K562 (cell line): Measurements from ENCODE around the gene CACNA1C. TPM values are rescaled to one million over a fixed set of nuclear protein-coding genes. Genes with fewer than 3 reads are reported as not detected.

ENCODE experiments used
- ATAC-seq: fragments of 200-7000 bp; cut with Tn5 transposase; 3 replicates; pipeline ENCODE4 v1.9.1; 2020; ENCODE audit warnings: moderate library complexity
- BruUV-seq: library from RNA; stranded (reverse); fragments of 400-500 nt; replicated peaks from 2 replicates; lab custom pipeline; 2021; lab: Mats Ljungman, UMichigan
- CTCF ChIA-PET: fragments of 300-600 bp; formaldehyde crosslinking; extraction: SDS; loops from one replicate; lab custom pipeline; 2021; ENCODE audit warnings: low intra/inter-chr PET ratio; lab: Yijun Ruan, JAX
- POLR2A ChIA-PET: fragments of 300-600, 350-650 bp; sonication (Branson Sonifier 250); formaldehyde crosslinking; extraction: SDS; loops from one replicate; lab custom pipeline; 2021; ENCODE audit warnings: antibody characterized with exemption, inconsistent platforms; lab: Yijun Ruan, JAX
- DNase-seq, 4 experiments: peaks; one replicate each; pipeline versions ENCODE4 v3.0.0 to v3.0.0-alpha.2; 2011 to 2018; ENCODE audit warnings: low spot score in 3 of 4, mixed read lengths in 3 of 4; ENCODE audit errors: extremely low read depth in 1 of 4
- FAIRE-seq: peaks from 2 replicates; lab custom pipeline; 2011; peaks lifted over from hg19 to GRCh38; lab: Jason Lieb, UNC
- H2AFZ ChIP-seq: 2 replicates; pipeline ENCODE4 v1.6.0; 2011; ENCODE audit warnings: low read depth, low read length, control low read depth, inconsistent platforms
- H3K27ac ChIP-seq: fragments of 200-600 bp; 3 replicates; pipeline ENCODE4 v1.8.0; 2011; ENCODE audit warnings: low read depth, mild to moderate bottlenecking, control low read depth, inconsistent platforms, low read length, moderate library complexity, mixed read lengths; ENCODE audit errors: extremely low read depth
- H3K27me3 ChIP-seq, 2 experiments: fragments of 300-600 bp in 1 of 2; 2 replicates in 1 of 2; 3 replicates in 1 of 2; pipeline versions ENCODE4 v1.6.0 to v1.8.0; 2011; ENCODE audit warnings: inconsistent platforms in 2 of 2, low read length in 2 of 2, mild to moderate bottlenecking in 1 of 2, mixed read lengths in 1 of 2, moderate library complexity in 1 of 2; ENCODE audit not compliant: control insufficient read depth in 2 of 2, insufficient read depth in 2 of 2
- H3K36me3 ChIP-seq: fragments of 300-600 bp; 3 replicates; pipeline ENCODE4 v1.8.0; 2011; ENCODE audit warnings: mild to moderate bottlenecking, low read length, inconsistent platforms; ENCODE audit not compliant: control insufficient read depth, insufficient read depth
- H3K4me1 ChIP-seq, 2 experiments: fragments of 200-600 bp in 1 of 2; replicated peaks in 1 of 2; 2 replicates in 1 of 2; 3 replicates in 1 of 2; pipeline versions ENCODE4 v1.5.1 to v1.8.0; 2011; ENCODE audit warnings: inconsistent platforms in 2 of 2, low read length in 2 of 2, mild to moderate bottlenecking in 1 of 2, mixed read lengths in 1 of 2, moderate library complexity in 1 of 2; ENCODE audit not compliant: control insufficient read depth in 2 of 2, insufficient read depth in 2 of 2
- H3K4me2 ChIP-seq: 2 replicates; pipeline ENCODE4 v1.6.1; 2011; ENCODE audit warnings: low read length, control low read depth, inconsistent platforms, mixed read lengths; ENCODE audit not compliant: insufficient read depth
- H3K4me3 ChIP-seq: fragments of 200-600 bp; sonication (generic), shearing (Covaris generic); 2 replicates; pipeline ENCODE4 v1.5.1; 2016; ENCODE audit warnings: control low read depth, inconsistent platforms
- H3K79me2 ChIP-seq: fragments of 200-600 bp; 3 replicates; pipeline ENCODE4 v1.8.0; 2011; ENCODE audit warnings: low read length, inconsistent platforms; ENCODE audit not compliant: control insufficient read depth, insufficient read depth
- H3K9ac ChIP-seq, 2 experiments: 2 replicates each; pipeline versions ENCODE4 v1.6.0 to v1.6.1; 2011; ENCODE audit warnings: low read depth in 2 of 2, low read length in 2 of 2, control low read depth in 1 of 2, inconsistent platforms in 1 of 2, mild to moderate bottlenecking in 1 of 2, mixed read lengths in 1 of 2; ENCODE audit not compliant: insufficient read depth in 1 of 2
- H3K9me1 ChIP-seq: one replicate; pipeline ENCODE4 v1.6.0; 2011; ENCODE audit warnings: inconsistent platforms, mild to moderate bottlenecking, low read length, moderate library complexity; ENCODE audit not compliant: control insufficient read depth, insufficient read depth
- H3K9me3 ChIP-seq: replicated peaks from 2 replicates; pipeline ENCODE4 v1.5.1; 2011; ENCODE audit warnings: low read depth, low read length, inconsistent platforms; ENCODE audit not compliant: control insufficient read depth, insufficient read depth
- H4K20me1 ChIP-seq: replicated peaks from 2 replicates; pipeline ENCODE4 v1.6.1; 2011; ENCODE audit warnings: low read length, inconsistent platforms, mixed read lengths; ENCODE audit not compliant: control insufficient read depth, insufficient read depth
- BHLHE40 ChIP-seq: IDR thresholded peaks from 2 replicates; pipeline ENCODE4 v1.6.1; 2011; ENCODE audit warnings: low read length, improper control_type of control experiment
- CBX3 ChIP-seq, 2 experiments: IDR thresholded peaks; 1 replicate in 1 of 2; 2 replicates in 1 of 2; pipeline ENCODE4 v1.6.1; 2012; ENCODE audit warnings: inconsistent platforms in 2 of 2, low read length in 2 of 2, borderline replicate concordance in 1 of 2, control low read depth in 1 of 2
- ID3 ChIP-seq, 2 experiments: fragments of 250-450 bp in 1 of 2; fragments of 450-650 bp in 1 of 2; sonication (Bioruptor Pico) in 1 of 2; IDR thresholded peaks; 2 replicates each; pipeline versions ENCODE4 v1.6.1 to v1.8.0; 2016 to 2021; ENCODE audit warnings: mild to moderate bottlenecking in 2 of 2, moderate library complexity in 2 of 2, missing compliant biosample characterization in 1 of 2, missing genetic modification characterization in 1 of 2
- RFX7 ChIP-seq: fragments of 250-450 bp; sonication (Bioruptor Pico); IDR thresholded peaks from 2 replicates; pipeline ENCODE4 v1.5.1; 2021; ENCODE audit warnings: mild to moderate bottlenecking
- TAL1 ChIP-seq: fragments of 450-650 bp; IDR thresholded peaks from 2 replicates; pipeline ENCODE4 v1.6.1; 2016; ENCODE audit warnings: mild to moderate bottlenecking
- ZNF184 ChIP-seq: sonication (generic); formaldehyde crosslinking; IDR thresholded peaks from 2 replicates; pipeline ENCODE4 v1.5.0; 2020; ENCODE audit warnings: missing genetic modification reagents
- WGBS: fragments of 100-300 bp; shearing (Covaris generic); methylation state at CpG from one replicate; pipeline ENCODE4 v1.1.6; 2016; ENCODE audit warnings: low coverage, mixed read lengths; ENCODE audit not compliant: insufficient coverage; ENCODE audit errors: missing lambda C conversion rate; 5-methylcytosine and 5-hydroxymethylcytosine counted together
- in situ Hi-C: fragments of 300-500 bp; cut with MboI; formaldehyde crosslinking; loops from 4 replicates; pipeline ENCODE4 v1.15.0; 2018; ENCODE audit warnings: inconsistent platforms, mixed read lengths
- intact Hi-C: fragments of 100-400 bp; cut with micrococcal nuclease; formaldehyde crosslinking; loops from 2 replicates; pipeline ENCODE4 v1.14.2; 2022
- polyA plus RNA-seq, 8 experiments: library from polyadenylated mRNA; depleted of rRNA in 4 of 8; stranded (reverse) in 5 of 8; unstranded in 3 of 8; fragments of >200 nt; fragmentation: Nextera tagmentation in 2 of 8; fragmentation: Illumina TruSeq in 1 of 8; extraction: Ambion mirVana in 2 of 8; extraction: Trizol in 1 of 8; gene quantifications; 2 replicates each; pipeline versions ENCODE4 v1.2.1 to v1.2.3, GENCODE V29; 2011 to 2014; ENCODE audit warnings: inconsistent platforms in 1 of 8, missing spikeins in 1 of 8
- total RNA-seq, 7 experiments: library from RNA; depleted of rRNA in 6 of 7; stranded (reverse); fragments of >200 nt in 6 of 7; fragmentation: Illumina TruSeq in 2 of 7; extraction: Trizol in 2 of 7; gene quantifications; 2 replicates each; pipeline versions ENCODE4 v1.2.1 to v1.2.3, GENCODE V29; 2011 to 2021; ENCODE audit warnings: low replicate concordance in 1 of 7
- TF ChIP-seq, protein P1 (sequence below): fragments of 450-650 bp; formaldehyde crosslinking; IDR thresholded peaks from 2 replicates; pipeline ENCODE4 v1.4.0; 2022; ENCODE audit warnings: mild to moderate bottlenecking, moderate library complexity
- TF ChIP-seq, protein P2 (sequence below), 2 experiments: fragments of 450-650 bp; IDR thresholded peaks; 2 replicates each; pipeline ENCODE4 v1.6.1; 2018; ENCODE audit warnings: mild to moderate bottlenecking in 2 of 2, low read depth in 1 of 2; ENCODE audit not compliant: partially characterized antibody in 2 of 2
- TF ChIP-seq, protein P3 (sequence below): fragments of 250-450 bp; sonication (Bioruptor Pico); IDR thresholded peaks from 2 replicates; pipeline ENCODE4 v1.5.1; 2021; ENCODE audit warnings: mild to moderate bottlenecking
- TF ChIP-seq, protein P4 (sequence below): IDR thresholded peaks from 2 replicates; pipeline ENCODE4 v1.6.1; 2014; ENCODE audit warnings: antibody characterized with exemption

Gene CACNA1C
- total and polyA plus RNA-seq, 9 of the 15 experiments (the other 6 are each of a cell fraction or from before 2014, with no cell fraction given) = not detected

DNA sequence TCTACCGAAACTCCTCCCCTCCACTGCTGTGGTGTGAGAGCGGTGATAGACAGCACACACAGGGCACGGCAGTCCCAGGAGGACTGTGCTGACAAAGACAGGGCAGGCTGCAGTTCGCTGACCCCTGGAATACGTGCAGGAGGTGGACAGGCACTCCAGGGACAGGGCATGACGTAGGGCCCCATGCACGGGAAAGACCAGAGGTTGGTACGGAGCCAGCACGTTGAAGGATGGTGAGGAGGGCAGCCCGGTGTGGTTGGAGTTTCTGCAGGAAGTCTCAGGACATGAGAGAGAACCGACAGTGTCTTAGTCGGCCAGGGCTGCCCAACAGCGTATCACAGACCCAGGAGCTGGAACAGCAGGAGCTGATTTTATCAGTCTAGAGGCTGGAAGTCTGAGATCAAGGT lies 487.8 kb downstream of the CACNA1C start:
- 0% methylated on average over 4 of the region's 13 CpGs for WGBS
- H3K4me3 ChIP-seq = no peak overlapping the region
- peaks cover 0 to 7% of the 10 kb centered on the region in 2 experiments; a peak in 2 of 5 replicates for H3K27me3 ChIP-seq
- BruUV-seq = no TSS peak
- H3K36me3 ChIP-seq = no peaks in the 10 kb centered on the region
- ATAC-seq (no peak), DNase-seq (no peak), FAIRE-seq (no peak)
- no peaks in the 10 kb centered on the region for H3K9me3 ChIP-seq
- intact Hi-C loops (no loop called here), in situ Hi-C loops (no loop called here)
- TF ChIP-seq, protein P1, sequence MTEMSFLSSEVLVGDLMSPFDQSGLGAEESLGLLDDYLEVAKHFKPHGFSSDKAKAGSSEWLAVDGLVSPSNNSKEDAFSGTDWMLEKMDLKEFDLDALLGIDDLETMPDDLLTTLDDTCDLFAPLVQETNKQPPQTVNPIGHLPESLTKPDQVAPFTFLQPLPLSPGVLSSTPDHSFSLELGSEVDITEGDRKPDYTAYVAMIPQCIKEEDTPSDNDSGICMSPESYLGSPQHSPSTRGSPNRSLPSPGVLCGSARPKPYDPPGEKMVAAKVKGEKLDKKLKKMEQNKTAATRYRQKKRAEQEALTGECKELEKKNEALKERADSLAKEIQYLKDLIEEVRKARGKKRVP = no peak
- TF ChIP-seq TAL1 = no peak
- TF ChIP-seq RFX7 (CRISPR knock-in tag) = no peak
- TF ChIP-seq, protein P2, sequence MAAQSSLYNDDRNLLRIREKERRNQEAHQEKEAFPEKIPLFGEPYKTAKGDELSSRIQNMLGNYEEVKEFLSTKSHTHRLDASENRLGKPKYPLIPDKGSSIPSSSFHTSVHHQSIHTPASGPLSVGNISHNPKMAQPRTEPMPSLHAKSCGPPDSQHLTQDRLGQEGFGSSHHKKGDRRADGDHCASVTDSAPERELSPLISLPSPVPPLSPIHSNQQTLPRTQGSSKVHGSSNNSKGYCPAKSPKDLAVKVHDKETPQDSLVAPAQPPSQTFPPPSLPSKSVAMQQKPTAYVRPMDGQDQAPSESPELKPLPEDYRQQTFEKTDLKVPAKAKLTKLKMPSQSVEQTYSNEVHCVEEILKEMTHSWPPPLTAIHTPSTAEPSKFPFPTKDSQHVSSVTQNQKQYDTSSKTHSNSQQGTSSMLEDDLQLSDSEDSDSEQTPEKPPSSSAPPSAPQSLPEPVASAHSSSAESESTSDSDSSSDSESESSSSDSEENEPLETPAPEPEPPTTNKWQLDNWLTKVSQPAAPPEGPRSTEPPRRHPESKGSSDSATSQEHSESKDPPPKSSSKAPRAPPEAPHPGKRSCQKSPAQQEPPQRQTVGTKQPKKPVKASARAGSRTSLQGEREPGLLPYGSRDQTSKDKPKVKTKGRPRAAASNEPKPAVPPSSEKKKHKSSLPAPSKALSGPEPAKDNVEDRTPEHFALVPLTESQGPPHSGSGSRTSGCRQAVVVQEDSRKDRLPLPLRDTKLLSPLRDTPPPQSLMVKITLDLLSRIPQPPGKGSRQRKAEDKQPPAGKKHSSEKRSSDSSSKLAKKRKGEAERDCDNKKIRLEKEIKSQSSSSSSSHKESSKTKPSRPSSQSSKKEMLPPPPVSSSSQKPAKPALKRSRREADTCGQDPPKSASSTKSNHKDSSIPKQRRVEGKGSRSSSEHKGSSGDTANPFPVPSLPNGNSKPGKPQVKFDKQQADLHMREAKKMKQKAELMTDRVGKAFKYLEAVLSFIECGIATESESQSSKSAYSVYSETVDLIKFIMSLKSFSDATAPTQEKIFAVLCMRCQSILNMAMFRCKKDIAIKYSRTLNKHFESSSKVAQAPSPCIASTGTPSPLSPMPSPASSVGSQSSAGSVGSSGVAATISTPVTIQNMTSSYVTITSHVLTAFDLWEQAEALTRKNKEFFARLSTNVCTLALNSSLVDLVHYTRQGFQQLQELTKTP (IDR thresholded peaks at IDR 0.05; ENCODE audit: low read depth in 1 of 2, partially characterized antibody in 2 of 2) = no peak
- TF ChIP-seq BHLHE40 = no peak
- no peak for TF ChIP-seq CBX3 (IDR thresholded peaks at IDR 0.05; ENCODE audit: borderline replicate concordance in 1 of 2, low read length in 2 of 2)
- TF ChIP-seq ID3 (CRISPR knock-in tag; IDR thresholded peaks at IDR 0.05) = no peak
- TF ChIP-seq ID3 (tag; IDR thresholded peaks at IDR 0.05) = no peak
- no peak for TF ChIP-seq ZNF184 (CRISPR knock-in tag)
- TF ChIP-seq, protein P3, sequence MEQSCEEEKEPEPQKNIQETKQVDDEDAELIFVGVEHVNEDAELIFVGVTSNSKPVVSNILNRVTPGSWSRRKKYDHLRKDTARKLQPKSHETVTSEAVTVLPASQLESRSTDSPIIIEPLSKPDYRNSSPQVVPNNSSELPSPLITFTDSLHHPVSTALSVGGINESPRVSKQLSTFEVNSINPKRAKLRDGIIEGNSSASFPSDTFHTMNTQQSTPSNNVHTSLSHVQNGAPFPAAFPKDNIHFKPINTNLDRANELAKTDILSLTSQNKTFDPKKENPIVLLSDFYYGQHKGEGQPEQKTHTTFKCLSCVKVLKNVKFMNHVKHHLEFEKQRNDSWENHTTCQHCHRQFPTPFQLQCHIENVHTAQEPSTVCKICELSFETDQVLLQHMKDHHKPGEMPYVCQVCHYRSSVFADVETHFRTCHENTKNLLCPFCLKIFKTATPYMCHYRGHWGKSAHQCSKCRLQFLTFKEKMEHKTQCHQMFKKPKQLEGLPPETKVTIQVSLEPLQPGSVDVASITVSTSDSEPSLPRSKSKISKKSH (CRISPR knock-in tag) = no peak
- TF ChIP-seq, protein P4, sequence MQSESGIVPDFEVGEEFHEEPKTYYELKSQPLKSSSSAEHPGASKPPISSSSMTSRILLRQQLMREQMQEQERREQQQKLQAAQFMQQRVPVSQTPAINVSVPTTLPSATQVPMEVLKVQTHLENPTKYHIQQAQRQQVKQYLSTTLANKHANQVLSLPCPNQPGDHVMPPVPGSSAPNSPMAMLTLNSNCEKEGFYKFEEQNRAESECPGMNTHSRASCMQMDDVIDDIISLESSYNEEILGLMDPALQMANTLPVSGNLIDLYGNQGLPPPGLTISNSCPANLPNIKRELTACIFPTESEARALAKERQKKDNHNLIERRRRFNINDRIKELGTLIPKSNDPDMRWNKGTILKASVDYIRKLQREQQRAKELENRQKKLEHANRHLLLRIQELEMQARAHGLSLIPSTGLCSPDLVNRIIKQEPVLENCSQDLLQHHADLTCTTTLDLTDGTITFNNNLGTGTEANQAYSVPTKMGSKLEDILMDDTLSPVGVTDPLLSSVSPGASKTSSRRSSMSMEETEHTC = no peak
- H3K9me1 ChIP-seq = no peaks in the 10 kb centered on the region
- H3K4me1 ChIP-seq = no peaks in the 10 kb centered on the region
- H2AFZ ChIP-seq = no peak overlapping the region
- H3K9ac ChIP-seq = no peak overlapping the region
- POLR2A ChIA-PET = no interaction called here
- CTCF ChIA-PET = no interaction called here
- no peak overlapping the region for H3K4me2 ChIP-seq
- H4K20me1 ChIP-seq = no peaks in the 10 kb centered on the region
- no peaks in the 10 kb centered on the region for H3K79me2 ChIP-seq
- no peak overlapping the region for H3K27ac ChIP-seq
